NT2/D1 (cell line): ENCODE results near the gene TSPEAR.

Experiments
- DNase-seq: peaks from one replicate; pipeline ENCODE4 v3.0.0-alpha.2; 2011; ENCODE audit warnings: low read depth, low spot score
- H3K27me3 ChIP-seq: 2 replicates; pipeline ENCODE4 v1.6.0; 2011; ENCODE audit warnings: mild to moderate bottlenecking; ENCODE audit not compliant: insufficient read length, insufficient read depth
- H3K36me3 ChIP-seq: 2 replicates; pipeline ENCODE4 v1.6.1; 2011; ENCODE audit warnings: mild to moderate bottlenecking, low read length, mixed read lengths; ENCODE audit not compliant: insufficient read depth, insufficient read length
- H3K4me1 ChIP-seq: 2 replicates; pipeline ENCODE4 v1.5.1; 2011; ENCODE audit not compliant: insufficient read depth, insufficient read length
- H3K4me3 ChIP-seq: 2 replicates; pipeline ENCODE4 v1.5.1; 2011; ENCODE audit warnings: low read depth; ENCODE audit not compliant: insufficient read length
- H3K9ac ChIP-seq: 2 replicates; pipeline ENCODE4 v1.6.0; 2011; ENCODE audit warnings: low read depth; ENCODE audit not compliant: insufficient read length
- H3K9me3 ChIP-seq: 2 replicates; pipeline ENCODE4 v1.5.1; 2011; ENCODE audit warnings: mild to moderate bottlenecking, low read length; ENCODE audit not compliant: insufficient read depth
- SUZ12 ChIP-seq: IDR thresholded peaks from 2 replicates; pipeline ENCODE4 v1.6.1; 2011; ENCODE audit not compliant: insufficient read length, insufficient read depth; ENCODE audit errors: extremely low read depth
- YY1 ChIP-seq: IDR thresholded peaks from 2 replicates; pipeline ENCODE4 v1.6.1; 2011; ENCODE audit not compliant: insufficient read length, insufficient read depth
- ZNF274 ChIP-seq: IDR thresholded peaks from 2 replicates; pipeline ENCODE4 v1.6.1; 2011; ENCODE audit warnings: mild to moderate bottlenecking, low read depth, low read length

The TSPEAR gene

GRCh38 chr21:44734026-44734745, 22.8 kb upstream of the TSPEAR start:
- no peak for DNase-seq
- no peak for TF ChIP-seq YY1
- no peak for TF ChIP-seq ZNF274
- no peak for TF ChIP-seq SUZ12
- H3K9me3 ChIP-seq = peaks cover 62% of the 10 kb centered on the region
- H3K27me3 ChIP-seq = peaks cover 7% of the 10 kb centered on the region
- peaks cover 3% of the 10 kb centered on the region for H3K4me1 ChIP-seq
- H3K9ac ChIP-seq = no peak overlapping the region
- H3K36me3 ChIP-seq = no peaks in the 10 kb centered on the region
- H3K4me3 ChIP-seq = no peak overlapping the region

- Histone ChIP-seq H3K36me3 (no peaks in the 10 kb centered on the region), H3K9ac (no peak overlapping the region), H3K9me3 (peaks cover 49% of the 10 kb centered on the region), H3K4me3 (no peak overlapping the region), H3K27me3 (peaks cover 7% of the 10 kb centered on the region), H3K4me1 (peaks cover 3% of the 10 kb centered on the region)
- TF ChIP-seq SUZ12 = no peak
- TF ChIP-seq YY1 = no peak
- TF ChIP-seq ZNF274 = no peak
- DNase-seq = no peak
Measured at GRCh38 chr21:44732956-44733355, 21.6 kb upstream of the TSPEAR start.

- DNase-seq = no peak
- TF ChIP-seq ZNF274 (no peak), YY1 (no peak), SUZ12 (no peak)
- Histone ChIP-seq H3K9ac (no peak overlapping the region), H3K9me3 (peaks cover 42% of the 10 kb centered on the region), H3K27me3 (peaks cover 12% of the 10 kb centered on the region), H3K4me3 (no peak overlapping the region), H3K36me3 (no peaks in the 10 kb centered on the region), H3K4me1 (peaks cover 3% of the 10 kb centered on the region)
Measured at GRCh38 chr21:44732263-44732662, 20.9 kb upstream of the TSPEAR start.

GRCh38 chr21:44730951-44731579, 19.7 kb upstream of the TSPEAR start:
- Histone ChIP-seq H3K4me1 (peaks cover 3% of the 10 kb centered on the region), H3K27me3 (peaks cover 23% of the 10 kb centered on the region), H3K4me3 (no peak overlapping the region), H3K36me3 (no peaks in the 10 kb centered on the region), H3K9me3 (peaks cover 30% of the 10 kb centered on the region; the same call in 1 of the 2 replicates), H3K9ac (no peak overlapping the region)
- no peak for DNase-seq
- TF ChIP-seq ZNF274 (no peak), SUZ12 (no peak), YY1 (no peak)

GRCh38 chr21:44730028-44730395, 18.6 kb upstream of the TSPEAR start:
- Histone ChIP-seq H3K9ac (no peak overlapping the region), H3K9me3 (peaks cover 20% of the 10 kb centered on the region; the same call in 1 of the 2 replicates), H3K4me3 (no peak overlapping the region), H3K4me1 (peaks cover 3% of the 10 kb centered on the region), H3K36me3 (no peaks in the 10 kb centered on the region), H3K27me3 (peaks cover 33% of the 10 kb centered on the region)
- TF ChIP-seq YY1 (no peak), ZNF274 (no peak), SUZ12 (no peak)
- no peak for DNase-seq

GRCh38 chr21:44729336-44730027, 18.1 kb upstream of the TSPEAR start:
- peaks cover 3% of the 10 kb centered on the region for H3K4me1 ChIP-seq
- H3K36me3 ChIP-seq = no peaks in the 10 kb centered on the region
- H3K9me3 ChIP-seq = peaks cover 15% of the 10 kb centered on the region; the same call in 1 of the 2 replicates
- no peak overlapping the region for H3K9ac ChIP-seq
- H3K27me3 ChIP-seq = peaks cover 36% of the 10 kb centered on the region
- TF ChIP-seq SUZ12 = no peak
- TF ChIP-seq YY1 = no peak
- no peak for TF ChIP-seq ZNF274
- no peak for DNase-seq
- H3K4me3 ChIP-seq = no peak overlapping the region

GRCh38 chr21:44728716-44729115, 17.3 kb upstream of the TSPEAR start:
- peaks cover 44% of the 10 kb centered on the region for H3K27me3 ChIP-seq
- no peak for TF ChIP-seq YY1
- TF ChIP-seq ZNF274 = no peak
- TF ChIP-seq SUZ12 = no peak

More at GRCh38 chr21:44728716-44729115, 17.3 kb upstream of the TSPEAR start:
- Histone ChIP-seq H3K4me1 (peaks cover 3% of the 10 kb centered on the region), H3K36me3 (no peaks in the 10 kb centered on the region), H3K4me3 (no peak overlapping the region), H3K9ac (no peak overlapping the region), H3K9me3 (peaks cover 8% of the 10 kb centered on the region; the same call in 1 of the 2 replicates)
- no peak for DNase-seq
